ENCODE measurements around the gene SEC14L3.

The SEC14L3 gene

DNA sequence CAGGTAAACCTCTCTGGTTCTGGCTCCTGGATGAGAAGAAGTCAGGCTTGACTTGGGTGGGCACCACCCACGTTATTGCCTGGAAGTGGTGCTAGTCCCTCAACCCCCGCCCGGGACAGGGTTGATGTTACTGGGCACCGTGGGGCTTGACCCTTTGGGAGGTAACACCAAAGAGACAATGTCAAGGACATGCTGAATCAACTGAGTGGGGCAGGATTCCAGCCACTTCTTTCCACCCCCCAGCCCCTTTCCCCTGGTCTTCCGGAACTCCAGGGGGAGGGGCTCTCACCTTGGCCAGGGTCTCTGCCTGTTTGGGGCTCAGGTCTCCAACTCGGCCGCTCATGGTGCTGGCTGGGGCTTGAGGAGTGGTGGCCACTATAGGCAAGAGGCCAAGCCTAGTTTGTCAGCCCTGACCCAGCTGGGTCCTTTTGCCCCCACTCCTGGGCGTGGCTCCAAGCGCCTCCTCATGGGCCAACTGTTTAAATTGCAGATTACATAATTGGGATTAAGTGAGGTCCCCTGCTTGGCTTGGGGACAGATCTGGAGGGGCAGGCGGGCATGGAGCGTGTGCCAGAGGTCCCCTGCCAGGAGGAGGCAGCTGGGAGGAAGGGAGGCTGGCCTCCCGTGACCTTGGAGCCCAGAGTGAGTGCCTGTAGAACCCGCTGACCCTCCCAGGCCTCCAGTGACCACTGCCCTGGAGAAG, at the start of gene SEC14L3:
SEC14L3 (minus strand) TSS at position 402 of the 703 bp plus-strand sequence; CDS start at position 343, 59 bp downstream.
- TF ChIP-seq, protein P1, sequence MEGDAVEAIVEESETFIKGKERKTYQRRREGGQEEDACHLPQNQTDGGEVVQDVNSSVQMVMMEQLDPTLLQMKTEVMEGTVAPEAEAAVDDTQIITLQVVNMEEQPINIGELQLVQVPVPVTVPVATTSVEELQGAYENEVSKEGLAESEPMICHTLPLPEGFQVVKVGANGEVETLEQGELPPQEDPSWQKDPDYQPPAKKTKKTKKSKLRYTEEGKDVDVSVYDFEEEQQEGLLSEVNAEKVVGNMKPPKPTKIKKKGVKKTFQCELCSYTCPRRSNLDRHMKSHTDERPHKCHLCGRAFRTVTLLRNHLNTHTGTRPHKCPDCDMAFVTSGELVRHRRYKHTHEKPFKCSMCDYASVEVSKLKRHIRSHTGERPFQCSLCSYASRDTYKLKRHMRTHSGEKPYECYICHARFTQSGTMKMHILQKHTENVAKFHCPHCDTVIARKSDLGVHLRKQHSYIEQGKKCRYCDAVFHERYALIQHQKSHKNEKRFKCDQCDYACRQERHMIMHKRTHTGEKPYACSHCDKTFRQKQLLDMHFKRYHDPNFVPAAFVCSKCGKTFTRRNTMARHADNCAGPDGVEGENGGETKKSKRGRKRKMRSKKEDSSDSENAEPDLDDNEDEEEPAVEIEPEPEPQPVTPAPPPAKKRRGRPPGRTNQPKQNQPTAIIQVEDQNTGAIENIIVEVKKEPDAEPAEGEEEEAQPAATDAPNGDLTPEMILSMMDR (IDR thresholded peaks at IDR 0.05; ENCODE audit: insufficient read depth, low read depth, low read length, missing control alignments): no peak
- H3K4me3 ChIP-seq (ENCODE audit: low read length): no peak within 1 kb of the TSS
- DNase-seq (ENCODE audit: low read depth): no peak

DNA sequence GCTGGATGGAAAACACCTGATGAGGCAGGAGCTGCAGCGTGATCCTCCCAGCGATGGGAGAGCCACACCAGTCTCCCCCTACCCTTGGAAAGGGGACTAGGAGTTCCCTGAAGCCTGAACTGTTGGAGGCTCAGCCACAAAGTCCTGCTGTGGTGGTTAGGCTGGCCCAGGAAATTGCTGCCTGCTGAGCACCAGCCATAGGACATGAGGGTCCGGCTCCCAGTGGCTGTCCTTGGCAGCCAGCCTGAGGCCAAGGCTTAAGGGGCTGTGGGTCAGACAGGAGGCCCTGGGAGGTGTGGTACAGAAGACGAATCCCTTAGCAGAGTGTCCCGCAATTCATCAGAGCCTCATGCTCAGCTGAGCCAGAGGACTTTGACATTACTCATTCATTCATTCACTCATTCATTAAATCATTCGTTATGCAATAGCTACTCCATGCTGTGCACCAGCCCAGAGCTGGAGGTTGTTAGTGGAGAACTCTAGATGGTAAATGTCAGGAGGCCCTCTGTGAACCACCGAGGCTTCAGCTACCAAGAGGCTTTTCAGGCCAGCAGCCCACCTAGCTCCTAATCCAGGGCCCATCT, 48.1 kb upstream of the SEC14L3 start:
- H3K4me3 ChIP-seq (ENCODE audit: low read length): no peak overlapping the region
- TF ChIP-seq, protein P1 (IDR thresholded peaks at IDR 0.05; ENCODE audit: insufficient read depth, low read depth, low read length, missing control alignments): no peak
- DNase-seq (ENCODE audit: low read depth): no peak

DNA sequence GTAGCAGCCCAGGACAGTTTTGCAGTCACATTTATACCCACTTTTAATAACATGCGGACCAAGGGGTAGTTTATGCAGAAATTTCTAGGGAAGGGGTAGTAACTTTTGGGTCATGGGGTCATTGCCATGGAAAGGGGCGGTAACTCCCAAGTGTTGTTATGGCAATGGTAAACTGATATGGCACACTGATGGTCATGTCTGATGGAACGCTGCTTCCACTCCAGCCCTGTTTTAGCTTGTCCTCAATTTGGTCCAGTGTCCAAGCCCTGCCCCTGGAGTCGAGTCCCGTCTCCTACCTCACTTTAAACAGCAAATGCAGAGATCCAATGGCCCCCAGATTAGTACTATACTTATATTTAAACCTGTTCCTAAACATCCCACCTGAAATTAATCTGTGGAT, 44.9 kb upstream of the SEC14L3 start:
- H3K4me3 ChIP-seq (ENCODE audit: low read length): no peak overlapping the region
- TF ChIP-seq, protein P1 (IDR thresholded peaks at IDR 0.05; ENCODE audit: insufficient read depth, low read depth, low read length, missing control alignments): no peak
- DNase-seq (ENCODE audit: low read depth): no peak

DNA sequence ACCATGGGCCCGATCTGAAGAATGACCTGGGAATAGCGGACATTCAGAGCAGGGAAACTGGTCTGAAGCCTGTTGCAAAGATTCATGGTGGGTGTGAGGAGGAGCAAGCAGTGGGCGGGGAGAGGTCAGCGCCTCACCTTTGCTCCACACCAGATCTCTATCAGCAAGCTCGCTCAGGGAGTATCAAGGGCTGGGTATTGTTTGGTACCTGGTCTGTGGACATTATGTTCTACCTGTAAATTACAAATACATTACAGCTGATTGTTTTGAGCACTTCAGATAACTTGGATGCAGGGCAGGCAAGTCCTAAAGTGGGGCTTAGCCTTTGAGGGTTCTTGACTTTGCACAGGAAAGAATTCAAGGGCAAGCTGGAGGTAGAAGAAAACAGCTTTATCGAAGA, 44.5 kb upstream of the SEC14L3 start:
- TF ChIP-seq, protein P1 (IDR thresholded peaks at IDR 0.05; ENCODE audit: insufficient read depth, low read depth, low read length, missing control alignments): no peak
- no peak for DNase-seq (ENCODE audit: low read depth)
- H3K4me3 ChIP-seq (ENCODE audit: low read length): no peak overlapping the region

DNA sequence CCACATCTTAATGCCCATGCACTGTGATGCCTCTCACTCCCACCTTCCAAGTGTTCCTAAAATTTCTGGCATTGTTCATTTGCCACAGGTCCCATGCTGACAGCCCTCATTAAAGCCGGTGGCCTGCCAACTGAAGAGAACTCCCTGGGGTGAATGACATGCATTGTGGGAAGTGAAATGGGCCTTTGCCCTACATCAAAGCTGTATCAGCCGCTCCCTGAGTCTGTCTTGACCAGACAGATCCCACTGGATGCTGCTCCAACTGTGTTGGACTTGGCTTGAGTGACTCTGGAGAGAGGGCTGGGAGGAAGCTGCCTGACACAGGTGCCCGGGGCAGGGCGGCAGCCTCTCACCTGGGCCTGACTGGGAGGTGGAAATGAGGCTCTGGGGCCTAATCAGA, 42.4 kb upstream of the SEC14L3 start:
- H3K4me3 ChIP-seq (ENCODE audit: low read length): no peak overlapping the region
- TF ChIP-seq, protein P1 (IDR thresholded peaks at IDR 0.05; ENCODE audit: insufficient read depth, low read depth, low read length, missing control alignments): no peak
- DNase-seq (ENCODE audit: low read depth): no peak

DNA sequence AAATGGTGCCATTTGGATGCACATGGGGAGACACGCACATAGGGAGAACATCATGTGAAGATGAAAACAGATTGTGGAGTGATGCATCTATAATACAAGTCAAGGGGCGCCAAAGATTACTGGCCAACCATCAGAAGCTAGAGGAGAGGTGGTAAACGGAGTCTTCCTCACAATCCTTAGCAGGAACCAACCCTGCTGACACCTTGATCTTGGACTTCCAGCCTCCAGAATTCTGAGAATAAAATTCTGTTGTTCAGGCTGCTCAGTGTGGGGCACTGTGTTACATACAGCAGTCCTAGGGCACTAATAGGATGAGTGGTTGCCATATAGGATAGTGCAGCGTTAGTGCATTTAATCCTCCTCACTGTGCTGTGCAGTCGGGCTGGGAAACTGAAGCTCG, 41.6 kb upstream of the SEC14L3 start:
- no peak overlapping the region for H3K4me3 ChIP-seq (ENCODE audit: low read length)
- TF ChIP-seq, protein P1 (IDR thresholded peaks at IDR 0.05; ENCODE audit: insufficient read depth, low read depth, low read length, missing control alignments): no peak
- no peak for DNase-seq (ENCODE audit: low read depth)

DNA sequence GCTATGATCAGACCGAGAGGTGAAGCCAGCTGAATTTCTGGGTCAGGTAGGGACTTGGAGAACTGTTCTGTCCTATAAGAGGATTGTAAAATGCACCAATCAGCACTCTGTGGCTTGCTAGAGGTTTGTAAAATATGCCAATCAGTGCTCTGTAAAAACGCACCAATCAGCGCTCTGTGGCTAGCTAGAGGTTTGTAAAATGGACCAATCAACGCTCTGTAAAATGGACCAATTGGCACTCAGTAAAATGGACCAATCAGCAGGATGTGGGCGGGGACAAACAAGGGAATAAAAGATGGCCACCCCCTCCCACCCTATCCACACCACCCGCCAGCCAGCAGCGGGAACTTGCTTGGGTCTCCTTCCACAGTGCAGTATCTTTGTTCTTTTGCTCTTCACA, 40.1 kb upstream of the SEC14L3 start:
- TF ChIP-seq, protein P1 (IDR thresholded peaks at IDR 0.05; ENCODE audit: insufficient read depth, low read depth, low read length, missing control alignments): no peak
- no peak for DNase-seq (ENCODE audit: low read depth)
- no peak overlapping the region for H3K4me3 ChIP-seq (ENCODE audit: low read length)
